Inflammatory macrophage (primary cell): ENCODE data around the gene LRBA.
A peak's percentile ranks its signal among the peaks of the same experiment; 100 is the strongest.

Source experiments
- DNase-seq, 2 donors: peaks; one replicate each; pipeline ENCODE4 v3.0.0-alpha.2; 2020 to 2022

Gene LRBA

GRCh38 chr4:150867148-150867547, 147.9 kb downstream of the LRBA start:
- DNase-seq = peak; percentile 73 to 89

DNA sequence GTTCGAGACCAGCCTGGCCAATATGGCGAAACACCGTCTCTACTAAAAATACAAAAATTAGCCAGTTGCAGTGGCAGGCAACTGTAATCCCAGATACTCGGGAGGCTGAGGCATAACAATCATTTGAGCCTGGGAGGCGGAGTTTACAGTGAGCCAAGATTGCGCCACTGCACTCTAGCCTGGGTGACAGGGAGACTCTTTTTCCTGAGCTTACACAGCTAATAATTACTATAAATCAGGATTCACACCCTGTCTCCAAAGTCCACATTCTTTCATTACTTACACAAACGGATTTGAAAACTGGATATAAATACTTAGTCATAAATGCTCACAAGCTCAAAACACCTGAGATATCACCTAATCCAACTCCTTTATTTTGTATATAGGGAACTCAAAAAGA, 151.6 kb downstream of the LRBA start:
- no peak for DNase-seq

DNA sequence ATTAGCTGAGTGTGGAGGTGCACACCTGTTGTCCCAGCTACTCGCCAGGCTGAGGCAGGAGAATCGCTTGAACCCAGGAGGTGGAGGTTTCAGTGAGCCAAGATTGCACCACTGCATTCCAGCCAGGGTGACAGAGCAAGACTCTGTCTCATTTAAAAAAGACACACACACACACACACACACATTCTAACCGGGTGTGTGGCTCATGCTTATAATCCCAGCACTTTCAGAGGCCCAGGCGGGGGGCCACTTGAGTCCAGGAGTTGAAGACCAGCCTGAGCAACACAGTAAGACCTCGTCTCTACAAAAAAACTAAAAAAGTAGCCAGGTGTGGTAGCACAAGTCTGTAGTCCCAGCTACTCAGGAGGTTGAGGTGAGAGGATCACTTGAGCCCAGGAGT, 152.3 kb downstream of the LRBA start:
- no peak for DNase-seq

GRCh38 chr4:150859453-150859852, 155.6 kb downstream of the LRBA start:
- no peak for DNase-seq

DNA sequence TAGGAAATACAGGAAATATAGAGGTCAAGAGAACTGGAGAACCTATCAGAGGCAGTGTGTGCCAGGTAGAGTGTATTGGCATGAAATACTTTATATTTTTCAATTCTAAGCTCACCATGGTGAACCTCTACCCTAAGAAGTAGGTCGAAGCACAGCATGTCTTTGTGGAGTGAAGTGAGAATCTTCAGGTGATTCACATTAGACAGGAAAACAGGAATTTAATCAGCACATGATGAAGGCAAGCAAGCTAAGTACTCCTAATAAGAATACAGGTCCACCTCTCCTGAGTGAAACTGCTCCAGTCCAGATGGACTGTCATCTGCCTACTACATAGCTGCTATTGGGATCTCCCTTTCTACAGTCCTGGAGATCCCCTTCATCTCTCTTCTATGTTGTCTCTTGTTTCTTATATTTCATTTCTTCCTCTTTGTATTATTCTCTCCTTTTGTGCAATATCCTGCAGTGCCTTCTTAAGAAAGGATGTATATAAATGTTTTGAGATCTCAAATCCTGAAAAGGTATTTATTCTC, 159.0 kb downstream of the LRBA start:
- no peak for DNase-seq

- DNase-seq = no peak
These were observed 160.5 kb downstream of the LRBA start for GRCh38 chr4:150854600-150854999.

GRCh38 chr4:150853882-150854281, 161.2 kb downstream of the LRBA start:
- DNase-seq = no peak

DNA sequence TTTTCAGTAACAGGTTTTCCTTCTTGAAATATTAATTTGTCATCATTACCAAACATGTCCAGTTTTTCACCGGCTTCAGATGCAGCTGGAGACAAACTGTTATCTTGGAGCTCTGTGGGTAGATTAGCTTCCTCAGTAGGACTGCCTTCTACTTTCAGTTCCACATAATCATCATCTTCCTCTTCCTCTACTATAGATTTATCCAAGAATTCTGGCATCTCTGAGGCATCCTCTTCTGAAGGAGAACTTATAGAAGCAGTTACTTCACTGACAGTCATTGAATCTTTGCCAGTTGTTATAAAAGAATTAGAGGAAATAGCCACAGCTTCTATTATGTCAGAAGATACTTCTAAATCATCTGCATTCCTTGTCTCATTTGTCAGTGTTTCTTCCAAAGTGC, 162.9 kb downstream of the LRBA start:
- DNase-seq = peak; percentile 45 to 81

DNA sequence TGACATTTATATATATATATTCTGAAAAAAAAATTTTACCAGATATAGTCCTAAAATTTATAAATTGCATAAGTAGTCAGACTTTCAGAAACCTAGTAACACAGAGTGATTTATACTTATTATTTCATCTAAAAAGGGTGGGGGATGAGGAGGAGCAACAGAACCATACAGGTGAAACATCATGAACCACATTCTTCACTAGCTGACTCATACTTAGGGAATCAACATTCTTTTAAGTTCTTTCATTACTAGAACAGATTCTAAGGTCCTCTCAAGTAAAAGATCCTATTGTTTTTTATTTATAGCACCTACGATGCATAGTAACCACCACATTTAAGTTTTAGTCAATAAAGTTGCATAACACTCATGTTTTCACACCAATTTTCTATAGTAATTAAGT, 166.1 kb downstream of the LRBA start:
- DNase-seq = no peak

DNA sequence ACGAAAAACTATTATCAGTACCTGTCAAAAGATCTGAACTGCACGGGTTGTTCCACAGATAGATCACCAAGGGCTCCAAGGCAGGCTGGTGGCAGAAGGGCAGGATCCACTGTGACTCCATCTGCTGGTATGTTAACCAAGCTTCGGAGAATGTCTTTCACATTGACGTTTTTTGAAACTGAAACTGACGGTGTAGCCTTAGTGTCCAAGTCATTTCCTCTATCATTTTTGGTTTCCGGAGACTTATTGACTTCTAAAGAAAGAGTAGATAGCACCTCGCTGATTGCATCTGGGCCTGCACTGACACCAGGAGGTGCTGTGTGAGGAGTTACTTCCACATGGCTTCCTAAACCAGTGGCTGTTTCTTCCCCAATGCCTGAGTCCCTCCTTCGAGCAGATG, 186.9 kb downstream of the LRBA start:
- DNase-seq = peak in 1 of 2 donors; percentile 16

DNA sequence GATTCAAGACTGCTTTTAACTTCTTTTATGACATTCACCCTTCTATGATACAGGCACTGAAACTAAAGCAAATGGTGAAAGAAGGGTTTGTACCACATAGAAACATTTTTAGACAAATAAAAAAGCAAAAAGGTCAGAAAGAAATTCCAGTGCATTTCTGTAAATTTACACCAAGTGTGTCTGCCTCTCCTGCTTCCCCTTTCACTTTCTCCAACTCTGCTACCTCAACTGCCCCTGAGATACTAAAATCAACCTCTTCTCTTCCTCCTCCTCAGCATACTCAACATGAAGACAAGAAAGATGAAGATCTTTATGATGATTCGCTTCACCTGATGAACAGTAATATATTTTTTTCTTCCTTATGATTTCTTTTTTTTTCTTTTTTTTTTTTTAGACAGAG, 187.9 kb downstream of the LRBA start:
- DNase-seq = no peak

DNA sequence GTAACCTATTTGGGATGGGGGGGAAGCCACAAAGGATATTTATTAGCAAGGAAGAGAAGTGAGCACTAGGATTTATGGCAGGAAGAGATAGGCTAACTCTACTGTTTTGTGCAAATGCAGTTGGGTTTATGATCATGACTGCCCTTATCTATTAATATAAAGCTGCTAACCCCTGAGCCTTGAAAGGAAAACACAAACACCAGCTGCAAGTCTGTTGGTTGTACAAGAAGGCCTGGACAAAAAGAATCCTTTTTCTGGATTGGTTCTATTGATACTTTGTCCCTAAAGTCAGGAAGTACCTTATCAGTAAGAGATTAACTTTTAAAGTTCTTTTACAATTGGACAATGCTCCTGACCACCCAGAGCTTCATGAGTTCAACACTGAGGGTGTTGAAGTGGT, 188.8 kb downstream of the LRBA start:
- DNase-seq = no peak

DNA sequence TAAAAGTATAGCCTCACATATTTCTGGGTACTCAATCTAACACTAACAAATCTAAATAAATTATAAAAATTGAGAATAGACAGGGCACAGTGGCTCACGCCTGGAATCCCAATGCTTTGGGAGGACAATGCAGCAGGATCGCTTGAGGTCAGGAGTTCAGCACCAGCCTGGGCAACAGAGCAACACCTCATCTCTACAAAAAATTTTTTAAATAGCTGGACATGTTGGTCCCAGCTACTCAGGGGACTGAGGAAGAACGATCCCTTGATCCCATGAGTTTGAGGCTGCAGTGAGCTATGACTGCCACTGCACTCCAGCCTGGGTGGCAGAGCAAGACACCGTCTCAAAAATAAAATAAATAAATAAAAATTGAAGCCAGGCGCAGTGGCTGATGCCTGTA, 192.7 kb downstream of the LRBA start:
- DNase-seq = no peak

GRCh38 chr4:150821641-150822040, 193.4 kb downstream of the LRBA start:
- DNase-seq = no peak

DNA sequence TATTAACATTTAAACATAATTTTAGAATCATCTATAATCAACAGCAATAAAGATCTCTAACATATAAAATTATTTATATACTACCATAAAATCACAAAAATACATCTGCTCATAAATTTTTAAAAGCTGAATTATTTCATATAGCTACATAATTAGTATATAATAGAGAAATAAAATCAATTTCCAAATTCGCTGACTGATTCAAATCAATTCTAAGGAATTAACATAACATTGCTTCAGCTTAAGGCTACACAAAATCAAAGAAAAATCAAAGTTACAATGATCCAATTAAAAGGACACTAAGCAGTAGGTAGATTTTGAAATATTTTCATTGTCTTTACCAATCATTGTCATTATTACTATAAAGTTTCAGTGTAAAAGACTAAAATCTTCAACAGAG, 194.7 kb downstream of the LRBA start:
- DNase-seq = no peak

- no peak for DNase-seq
These were observed 196.4 kb downstream of the LRBA start for GRCh38 chr4:150818661-150819060.

DNA sequence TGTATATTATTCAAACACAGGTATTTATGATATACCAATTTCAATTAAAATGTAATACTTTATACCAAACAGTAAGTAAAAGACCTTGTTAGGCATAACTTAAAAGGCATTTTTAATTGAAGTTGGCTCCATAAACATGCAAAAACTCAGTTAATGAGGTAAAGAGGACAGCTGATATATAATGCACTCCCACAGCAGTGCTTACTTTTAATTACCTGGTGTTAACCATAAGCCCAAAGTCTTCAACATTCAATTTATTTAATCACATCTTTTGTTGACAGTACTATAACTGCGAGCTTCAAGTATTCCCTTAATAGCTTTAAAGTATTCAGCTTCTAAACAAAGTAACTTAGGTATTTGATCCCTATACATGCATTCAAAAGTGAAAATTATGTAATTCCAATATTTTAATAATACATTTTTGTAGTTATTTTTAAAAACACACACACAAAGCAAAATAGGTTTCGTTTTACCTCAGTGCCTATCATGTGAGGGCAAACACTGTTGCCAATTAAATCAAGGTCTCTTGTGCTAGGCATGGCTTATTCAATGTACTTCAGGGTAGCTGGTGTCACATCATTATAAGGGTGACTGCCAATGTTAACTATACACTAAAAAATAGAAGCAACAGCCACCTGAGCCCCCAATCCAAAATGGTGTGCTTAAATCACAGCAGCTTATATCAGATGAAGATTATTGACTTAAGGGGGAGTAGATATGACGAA, 197.1 kb downstream of the LRBA start:
- no peak for DNase-seq

- DNase-seq = no peak
These were observed 198.1 kb downstream of the LRBA start for GRCh38 chr4:150817017-150817416.

DNA sequence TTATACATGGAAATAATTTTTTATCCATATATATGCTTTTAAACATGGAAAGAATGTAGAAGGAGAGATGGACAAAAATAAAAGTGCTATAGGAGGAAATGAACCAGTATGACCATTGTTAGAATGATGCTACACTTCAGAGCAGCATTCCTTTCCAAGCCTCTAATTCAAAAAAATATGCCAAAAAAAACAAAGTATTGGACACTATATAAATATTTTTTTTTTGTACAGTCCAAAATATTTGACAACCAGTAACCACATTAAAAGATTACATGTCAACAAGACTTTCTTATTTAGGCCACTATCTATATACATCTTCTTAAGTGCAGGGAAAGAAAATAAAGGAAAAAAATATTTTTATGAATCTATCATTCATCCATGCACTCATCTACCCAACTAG, 198.6 kb downstream of the LRBA start:
- DNase-seq = no peak

- DNase-seq = no peak
These were observed 200.2 kb downstream of the LRBA start for GRCh38 chr4:150814873-150815272.

DNA sequence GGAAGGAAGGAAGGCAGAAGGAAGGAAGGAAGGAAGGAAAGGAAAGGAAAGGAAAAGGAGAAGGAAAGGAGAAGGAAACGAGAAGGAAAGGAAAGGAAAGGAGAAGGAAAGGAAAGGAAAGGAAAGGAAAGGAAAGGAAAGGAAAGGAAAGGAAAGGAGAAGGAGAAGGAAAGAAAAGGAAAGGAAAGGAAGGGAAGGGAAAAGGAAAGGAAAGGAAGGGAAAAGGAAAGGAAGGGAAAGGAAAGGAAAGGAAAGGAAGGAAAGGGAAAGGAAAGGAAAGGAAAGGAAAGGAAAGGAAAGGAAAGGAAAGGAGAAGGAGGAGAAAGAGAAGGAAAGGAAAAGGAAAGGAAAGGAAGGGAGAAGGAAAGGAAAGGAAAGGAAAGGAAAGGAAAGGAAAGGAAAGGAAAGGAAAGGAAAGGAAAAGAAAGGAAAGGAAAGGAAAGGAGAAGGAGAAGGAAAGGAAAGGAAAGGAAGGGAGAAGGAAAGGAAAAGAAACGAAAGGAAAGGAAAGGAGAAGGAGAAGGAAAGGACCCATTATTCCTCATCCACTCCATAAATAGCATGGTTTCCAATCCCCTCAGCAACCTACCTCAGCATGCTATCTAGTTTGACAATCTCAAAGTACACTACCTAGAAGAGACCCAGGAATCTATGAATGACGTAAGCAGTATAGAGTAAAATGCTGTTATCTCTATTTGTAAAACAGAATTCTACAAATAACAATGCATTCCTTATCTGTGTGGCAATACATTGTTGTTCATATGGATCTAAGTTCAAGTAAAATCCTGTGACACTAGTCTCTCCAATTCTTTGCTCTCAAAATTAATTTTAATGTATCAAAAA, 209.7 kb downstream of the LRBA start:
- DNase-seq = no peak

DNA sequence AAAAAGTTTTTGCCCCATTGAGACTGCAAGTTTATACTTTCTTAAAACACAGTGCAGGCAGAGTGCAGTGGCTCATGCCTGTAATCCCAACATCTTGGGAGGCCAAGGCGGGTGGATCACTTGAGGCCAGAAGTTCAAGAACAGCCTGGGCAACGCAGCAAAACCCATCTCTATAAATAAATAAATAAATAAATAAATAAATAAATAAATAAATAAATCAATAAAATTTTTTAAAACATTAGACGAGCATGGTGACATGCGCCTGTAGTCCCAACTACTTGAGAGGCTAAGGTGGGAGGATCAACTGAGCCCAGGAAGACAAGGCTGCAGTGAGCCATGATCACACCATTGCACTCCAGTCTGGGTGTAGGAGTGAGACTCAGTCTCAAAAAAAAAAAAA, 213.3 kb downstream of the LRBA start:
- DNase-seq = no peak

DNA sequence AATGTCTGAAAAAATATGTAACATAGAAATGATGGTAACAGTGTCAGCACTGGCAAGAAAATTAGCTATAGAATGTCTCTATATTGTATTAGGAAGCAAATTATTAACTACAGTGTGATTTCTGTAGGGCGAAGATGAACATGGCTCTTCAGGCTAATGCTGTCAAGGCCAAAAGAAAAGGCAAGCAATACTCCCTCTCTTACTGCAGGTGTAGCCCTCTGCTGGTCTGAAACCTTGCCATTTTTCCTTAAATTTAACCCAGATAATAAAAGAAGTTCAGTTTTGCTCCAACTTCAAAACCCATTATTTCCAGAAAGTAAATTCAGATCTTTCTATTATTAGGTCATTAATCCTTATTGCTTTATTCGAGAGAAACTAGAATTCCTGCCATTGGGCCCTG, 215.9 kb downstream of the LRBA start:
- no peak for DNase-seq

DNA sequence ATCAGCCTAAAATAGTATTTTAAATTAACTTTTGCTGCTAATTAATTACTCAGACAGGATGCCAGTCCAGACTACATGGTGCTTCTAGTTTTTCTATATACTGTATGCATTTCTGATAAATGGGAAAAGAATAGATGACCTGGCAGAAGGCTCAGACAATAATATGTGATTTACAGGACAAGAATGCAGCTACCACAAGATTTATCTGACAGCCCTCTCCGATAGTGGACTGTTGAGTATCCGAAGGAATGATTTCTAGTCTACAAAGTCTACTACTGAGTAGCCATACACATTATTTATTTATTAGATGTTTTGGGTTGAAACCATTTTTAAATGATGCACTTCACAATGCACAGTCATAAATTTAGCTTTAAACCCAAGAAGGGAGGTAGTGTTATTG, 220.4 kb downstream of the LRBA start:
- no peak for DNase-seq
